Putamen (tissue), 1 donor: ENCODE measurements around the gene NTRK1.

ENCODE experiments used
- DNase-seq: peaks from one replicate; pipeline ENCODE4 v3.0.0-alpha.2; 2016; ENCODE audit warnings: low spot score

The NTRK1 gene

DNA sequence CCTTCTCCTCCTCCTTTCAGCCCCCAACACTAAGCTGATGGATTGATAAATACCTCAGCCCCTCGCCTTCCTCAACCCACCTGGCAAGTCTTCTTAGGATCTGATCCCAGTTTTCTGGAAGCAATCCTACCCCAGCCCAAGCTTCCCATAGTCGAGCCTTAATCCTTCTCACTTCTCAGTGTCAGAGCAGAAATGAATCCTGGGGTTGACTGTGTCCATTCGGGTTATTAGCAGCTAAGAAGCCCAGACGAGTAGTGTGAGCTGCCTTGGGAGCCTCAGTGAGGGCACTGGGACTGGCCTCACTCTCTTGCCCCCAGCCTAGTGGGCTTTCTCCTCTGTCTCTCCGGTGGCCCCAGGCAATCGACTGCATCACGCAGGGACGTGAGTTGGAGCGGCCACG is 20.4 kb downstream of the NTRK1 start:
- no peak for DNase-seq

DNA sequence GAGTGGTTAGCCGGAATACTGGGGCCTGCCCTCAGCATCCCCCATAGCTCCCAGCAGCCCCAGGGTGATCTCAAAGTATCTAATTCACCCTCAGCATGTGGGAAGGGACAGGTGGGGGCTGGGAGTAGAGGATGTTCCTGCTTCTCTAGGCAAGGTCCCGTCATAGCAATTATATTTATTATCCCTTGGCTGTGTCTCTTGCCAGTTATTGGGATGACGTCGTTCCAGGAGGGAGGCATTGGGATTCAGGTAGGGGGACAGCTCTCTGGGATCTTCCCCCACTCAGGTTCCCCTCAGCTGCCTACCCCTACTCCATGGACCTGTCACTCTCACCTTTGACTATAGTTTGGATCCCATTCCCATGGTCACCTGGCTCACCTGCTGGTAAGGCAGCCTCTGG is 21.0 kb downstream of the NTRK1 start:
- no peak for DNase-seq

DNA sequence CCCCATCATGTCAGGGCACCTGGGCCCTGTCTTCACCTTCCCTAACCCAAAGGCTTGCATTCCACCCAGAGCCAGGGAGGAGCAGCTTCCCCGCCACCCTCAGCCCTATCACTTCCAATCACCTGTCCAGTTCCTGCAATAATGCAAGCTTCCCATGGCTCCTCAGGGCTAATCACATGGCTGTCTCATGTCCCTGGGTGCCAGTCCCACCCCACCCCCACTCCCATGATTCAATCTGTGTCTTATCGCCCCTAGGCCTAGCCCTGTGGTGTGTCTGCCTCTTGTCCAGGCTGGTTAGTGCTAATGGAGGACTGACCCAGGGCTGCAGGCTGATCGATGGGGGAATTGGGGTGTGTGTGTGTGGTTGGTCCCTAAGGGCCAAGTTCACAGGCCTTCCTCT is 21.9 kb downstream of the NTRK1 start:
- no peak for DNase-seq

DNA sequence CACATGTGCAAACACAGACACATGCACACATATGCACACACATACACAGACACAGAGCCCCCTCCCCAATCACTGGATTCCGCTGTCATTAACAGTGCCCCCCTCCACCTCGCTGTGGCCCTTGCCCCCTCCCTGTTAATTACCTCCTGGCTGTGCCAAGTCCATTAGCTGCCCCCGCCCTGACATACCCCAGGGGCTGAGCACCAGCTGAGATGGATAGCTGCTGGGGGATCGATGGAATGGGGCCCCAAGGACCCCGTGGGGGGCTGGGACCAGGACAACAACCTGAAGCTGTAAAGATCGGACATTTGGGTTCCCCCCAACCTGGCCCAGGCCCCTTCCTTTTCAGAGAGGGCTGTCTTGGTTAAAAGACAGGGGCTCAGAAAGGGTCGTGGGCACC is 23.3 kb downstream of the NTRK1 start:
- DNase-seq: no peak

DNA sequence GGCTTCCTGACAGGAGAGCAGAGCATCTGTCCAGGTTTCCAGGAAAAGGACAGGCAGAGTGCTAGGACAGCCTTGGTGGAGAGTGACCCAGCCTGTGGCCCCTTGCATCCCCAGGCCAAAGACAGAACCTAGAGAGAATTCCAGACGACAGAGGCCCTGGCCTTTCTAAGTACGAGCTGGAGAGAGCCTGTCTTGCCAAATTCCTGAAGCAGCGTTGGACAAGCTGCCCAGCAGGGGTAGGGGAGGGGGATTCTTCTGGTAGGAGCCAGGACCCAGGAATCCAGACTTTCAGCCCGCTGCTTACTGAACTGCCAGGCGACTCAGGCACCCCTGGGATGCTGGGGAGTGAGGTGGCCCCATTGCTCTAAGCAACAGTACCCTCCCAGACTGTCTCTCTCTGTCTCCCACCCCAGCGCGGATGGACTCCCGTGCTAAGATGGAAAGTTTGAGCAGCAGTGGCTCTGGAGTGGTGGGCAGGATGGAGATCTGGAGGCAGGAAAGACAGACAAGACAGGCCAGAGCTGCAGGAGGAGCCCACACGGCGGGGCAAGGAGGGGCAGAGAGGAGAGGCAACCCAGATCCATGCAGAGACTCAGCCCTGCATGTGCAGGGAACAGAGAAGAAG is 24.0 kb downstream of the NTRK1 start:
- DNase-seq: no peak

DNA sequence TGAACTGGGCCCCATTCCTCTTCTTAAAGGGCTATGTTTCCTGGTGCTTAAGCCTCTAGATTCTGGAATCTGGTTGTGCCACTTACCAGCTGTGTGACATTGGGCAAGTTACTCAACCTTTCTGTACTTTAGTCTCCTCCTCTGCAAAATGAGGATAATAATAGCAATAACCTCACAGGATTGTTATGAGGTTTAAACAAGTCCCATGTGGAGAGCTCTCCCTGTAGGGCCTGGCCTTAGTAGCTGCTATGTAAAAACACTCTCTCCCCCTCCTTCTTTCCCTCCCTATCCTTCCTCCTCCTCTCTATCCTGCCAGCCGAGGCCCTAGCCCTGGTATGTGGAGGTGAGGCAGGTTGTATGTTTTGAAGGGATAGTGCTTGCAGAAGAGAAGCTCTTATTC is 24.6 kb downstream of the NTRK1 start:
- no peak for DNase-seq

DNA sequence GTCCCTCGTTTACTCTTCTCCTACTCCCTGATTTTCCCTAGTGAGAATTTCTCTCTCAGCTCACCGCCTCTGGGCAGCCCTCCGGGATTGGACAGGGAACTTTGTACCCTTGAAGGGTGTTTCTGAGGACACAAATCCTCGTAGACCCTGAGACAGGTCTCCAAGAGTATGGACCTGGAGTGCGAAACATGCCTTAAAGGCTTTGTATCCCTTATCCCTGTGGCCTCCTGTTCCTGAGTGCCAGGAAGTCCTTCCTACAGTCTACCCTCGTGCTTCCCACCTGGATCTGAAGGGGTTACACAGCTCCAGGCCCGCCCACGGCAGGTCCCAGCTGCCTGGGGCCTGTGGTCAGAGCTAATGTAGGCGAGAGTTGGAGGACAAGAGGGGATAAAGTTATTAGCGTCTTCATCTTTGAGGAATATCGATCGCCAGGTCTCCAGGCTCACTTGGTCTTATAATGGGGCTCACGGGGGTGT is 25.3 kb downstream of the NTRK1 start:
- DNase-seq: no peak

DNA sequence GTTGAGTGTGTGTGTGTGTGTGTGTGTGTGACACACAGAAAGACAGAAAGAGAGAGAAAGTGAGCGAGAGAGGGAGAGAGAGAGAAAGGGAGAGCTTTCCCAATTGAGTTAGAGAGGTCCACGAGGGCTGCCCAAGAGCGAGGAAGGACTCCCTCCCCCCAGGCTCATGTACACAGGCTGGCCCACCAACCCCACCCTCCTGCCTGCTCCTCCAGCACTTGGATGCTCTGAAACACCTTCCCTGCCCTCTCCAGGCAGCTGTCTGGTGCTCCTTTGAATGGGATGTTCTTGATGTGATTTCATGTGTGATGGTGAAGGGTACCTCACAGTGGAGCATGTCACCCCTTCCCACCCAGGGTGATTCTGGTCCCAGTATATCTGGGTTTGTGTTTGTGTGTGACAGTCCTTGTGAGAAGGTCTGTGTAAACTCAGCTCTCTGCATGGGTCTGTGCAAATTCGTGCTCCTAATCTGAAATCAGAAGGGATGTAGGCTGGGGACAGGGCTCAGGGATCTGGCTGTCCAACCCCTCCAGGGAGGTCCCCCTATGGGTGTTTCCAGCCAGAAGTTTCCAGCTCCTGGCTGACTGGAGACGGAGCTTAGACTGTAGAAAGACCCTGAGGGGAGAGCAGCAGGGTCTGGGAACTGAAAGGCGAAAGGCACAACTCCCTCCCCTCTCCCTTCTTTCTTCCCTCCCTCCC is 26.1 kb downstream of the NTRK1 start:
- DNase-seq: no peak

DNA sequence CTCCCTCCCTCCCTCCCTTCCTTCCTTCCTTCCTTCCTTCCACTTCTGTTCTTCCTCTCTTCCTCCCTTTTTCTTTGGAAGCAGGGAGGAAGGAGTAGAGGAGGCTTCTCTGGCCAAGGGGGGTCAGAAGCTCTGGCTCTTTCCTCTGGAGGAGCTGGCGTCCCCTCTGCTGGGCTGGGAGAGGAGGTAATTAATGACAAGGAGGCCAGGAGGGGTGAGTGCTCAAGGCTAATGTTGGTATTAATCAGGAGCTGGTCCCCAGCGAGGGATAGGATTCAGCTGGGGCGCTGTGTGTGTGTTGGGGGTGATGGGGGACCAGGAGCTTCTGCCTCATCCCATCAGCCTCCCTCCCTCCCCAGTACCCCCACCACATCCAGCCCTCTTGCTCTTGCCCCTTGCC is 26.7 kb downstream of the NTRK1 start:
- DNase-seq: no peak

DNA sequence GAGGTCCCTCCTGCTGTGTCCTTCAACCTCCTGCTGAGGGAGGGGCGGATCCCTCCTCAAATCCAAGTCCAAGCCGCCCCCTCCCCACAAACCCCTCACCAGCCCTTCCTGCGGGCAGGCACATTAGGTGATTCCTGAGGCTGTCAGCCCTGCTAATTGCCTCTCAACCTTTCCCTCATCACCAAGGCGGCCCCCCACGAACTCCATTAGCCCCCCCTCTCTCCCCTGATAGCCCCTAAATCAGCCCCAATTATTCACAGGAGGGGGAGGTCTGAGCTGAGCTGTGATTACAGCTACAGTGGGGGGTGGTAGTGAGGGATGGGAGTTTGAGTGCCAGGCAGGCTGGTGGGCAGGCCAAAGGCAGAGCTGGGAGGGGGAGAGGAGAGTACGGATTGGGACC is 27.1 kb downstream of the NTRK1 start:
- no peak for DNase-seq

DNA sequence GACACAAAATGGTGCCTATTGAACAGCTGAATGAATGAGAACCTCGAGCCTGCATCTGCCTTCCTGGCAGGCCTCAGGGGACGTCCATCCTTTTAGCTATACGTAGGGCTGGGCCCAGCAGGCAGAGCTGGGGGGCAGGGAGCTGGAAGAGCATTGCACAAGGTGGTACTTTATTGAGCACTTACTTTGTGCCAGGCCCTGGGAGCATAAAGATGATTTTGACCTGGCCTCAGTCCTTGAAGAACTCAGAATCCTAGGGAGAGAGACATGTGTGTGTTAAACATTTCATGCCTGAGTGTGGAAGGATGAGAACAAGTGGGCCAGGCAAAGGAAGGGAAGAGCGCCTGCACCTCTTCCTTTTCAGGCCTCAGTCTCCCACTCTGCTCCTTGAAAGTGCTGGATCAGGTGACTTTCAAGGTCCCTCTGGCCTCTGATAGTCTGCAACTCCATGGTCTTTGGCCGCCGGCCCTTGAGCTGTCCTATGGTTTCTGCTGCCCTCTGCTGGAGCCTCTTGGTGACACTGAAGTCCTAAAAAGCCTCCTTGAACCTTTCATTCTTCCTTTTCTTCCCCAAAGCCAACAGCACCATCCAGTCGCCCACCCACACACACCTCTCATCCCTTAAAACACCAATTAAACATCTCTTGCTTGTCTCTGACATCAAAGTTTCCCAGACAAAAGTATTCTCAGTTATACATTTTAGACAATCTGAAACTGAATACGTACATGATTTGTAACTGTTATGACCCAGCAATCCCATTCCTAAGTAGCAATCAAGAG is 29.3 kb downstream of the NTRK1 start:
- peak; percentile 66 for DNase-seq

DNA sequence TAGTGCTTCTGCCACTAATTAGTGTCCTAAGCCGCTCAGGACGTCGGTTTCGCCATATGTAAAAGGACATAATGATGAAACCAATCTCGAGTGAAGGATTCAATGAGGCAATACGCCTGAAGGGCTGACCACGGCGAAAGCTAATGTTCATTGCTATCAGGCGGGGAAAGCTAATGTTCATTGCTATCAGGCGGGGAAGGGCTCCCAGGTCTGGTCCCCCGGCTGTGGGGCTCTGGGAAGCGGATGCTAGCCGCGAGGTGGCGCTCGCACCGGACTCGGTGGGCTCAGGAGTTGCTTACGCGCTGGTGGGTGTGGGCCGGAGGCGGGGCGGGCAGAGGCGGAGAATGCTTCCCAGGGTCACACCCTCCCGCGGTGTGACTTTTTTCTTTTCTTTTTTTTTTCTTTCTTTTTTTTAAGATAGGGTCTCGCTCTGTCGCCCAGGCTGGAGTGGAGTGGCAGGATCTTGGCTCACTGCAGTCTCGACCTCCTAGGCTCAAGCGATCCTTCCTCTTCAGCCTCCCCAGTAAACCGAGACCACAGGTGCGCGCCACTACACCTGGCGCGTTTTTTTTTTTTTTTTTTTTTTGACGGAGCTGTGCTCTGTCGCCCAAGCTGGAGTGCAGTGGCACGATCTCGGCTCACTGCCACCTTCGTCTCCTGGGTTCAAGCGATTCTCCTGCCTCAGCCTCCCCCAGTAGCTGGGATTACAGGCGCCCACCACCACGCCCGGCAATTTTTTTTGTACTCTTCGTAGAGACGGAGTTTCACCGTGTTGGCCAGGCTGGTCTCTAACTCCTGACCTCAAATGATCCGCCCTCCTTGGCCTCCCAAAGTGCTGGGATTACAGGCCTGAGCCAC is 31.8 kb downstream of the NTRK1 start:
- peak; percentile 50 for DNase-seq

DNA sequence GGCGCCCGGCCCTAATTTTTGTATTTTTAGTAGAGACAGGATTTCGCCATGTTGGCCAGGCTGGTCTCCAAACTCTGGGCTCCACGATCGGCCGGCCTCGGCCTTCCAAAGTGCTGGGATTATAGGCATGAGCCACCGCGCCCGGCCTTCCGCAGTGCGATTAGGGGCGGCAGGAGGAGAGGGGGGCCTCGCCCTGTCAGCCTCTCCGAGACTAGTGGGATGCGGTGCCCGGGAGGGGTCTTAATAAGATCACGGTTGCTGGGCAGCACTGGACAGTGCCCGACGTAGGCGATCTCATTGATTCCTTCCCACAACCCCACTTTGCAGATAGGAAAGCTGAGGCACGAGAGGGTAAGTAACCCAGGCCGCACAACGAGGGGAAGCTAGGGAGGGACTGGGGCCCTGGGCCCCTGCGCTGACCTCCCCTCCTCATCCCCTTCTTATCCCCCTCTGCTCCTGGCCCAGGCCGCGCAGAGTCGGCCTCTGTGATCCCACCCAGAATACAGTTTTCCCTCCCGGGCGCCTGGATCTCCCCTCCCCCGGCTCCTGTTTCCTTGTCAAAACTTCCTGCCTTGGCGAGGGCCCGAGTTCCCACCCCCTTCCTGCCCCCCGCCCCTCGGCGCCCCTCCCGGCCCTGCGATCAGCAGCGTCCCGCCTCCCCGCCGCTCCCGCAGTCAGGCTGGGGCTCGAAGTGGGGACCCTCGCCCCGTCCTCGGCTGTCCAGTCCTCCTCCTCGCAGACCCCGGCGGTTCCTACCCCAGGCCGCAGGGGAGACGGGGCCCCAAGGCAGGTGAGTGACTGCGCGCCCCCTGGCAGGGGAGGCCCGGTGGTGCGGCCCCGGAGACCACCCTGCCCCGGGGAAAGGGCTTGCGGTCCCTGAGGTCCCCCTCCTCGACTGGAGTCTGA is 32.6 kb downstream of the NTRK1 start, which contains the start of gene PEAR1:
Gene PEAR1 (plus strand): TSS at position 671 of the 906 bp plus-strand sequence. CDS start 10,209 bp downstream, outside the sequence.
- no peak for DNase-seq

DNA sequence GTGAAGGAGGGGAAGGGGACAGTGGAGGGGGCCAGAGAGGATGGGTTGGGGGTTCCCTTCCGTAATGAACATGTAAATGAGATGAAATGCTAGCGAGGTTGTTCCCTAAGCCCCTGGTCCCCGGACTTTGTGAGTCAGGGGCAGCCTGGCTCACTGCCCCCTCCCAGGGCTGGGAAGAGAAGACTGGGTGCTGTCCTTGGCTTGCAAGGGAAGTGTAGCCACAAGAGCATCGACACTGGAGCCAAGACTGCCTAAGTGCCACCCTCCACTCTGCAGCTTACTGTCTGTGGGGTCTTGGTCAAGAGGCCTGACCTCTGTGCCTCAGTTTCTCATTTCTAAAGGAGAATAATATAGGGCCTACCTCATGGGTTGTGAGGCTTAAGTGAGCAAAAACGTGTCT is 33.3 kb downstream of the NTRK1 start:
- DNase-seq: no peak

DNA sequence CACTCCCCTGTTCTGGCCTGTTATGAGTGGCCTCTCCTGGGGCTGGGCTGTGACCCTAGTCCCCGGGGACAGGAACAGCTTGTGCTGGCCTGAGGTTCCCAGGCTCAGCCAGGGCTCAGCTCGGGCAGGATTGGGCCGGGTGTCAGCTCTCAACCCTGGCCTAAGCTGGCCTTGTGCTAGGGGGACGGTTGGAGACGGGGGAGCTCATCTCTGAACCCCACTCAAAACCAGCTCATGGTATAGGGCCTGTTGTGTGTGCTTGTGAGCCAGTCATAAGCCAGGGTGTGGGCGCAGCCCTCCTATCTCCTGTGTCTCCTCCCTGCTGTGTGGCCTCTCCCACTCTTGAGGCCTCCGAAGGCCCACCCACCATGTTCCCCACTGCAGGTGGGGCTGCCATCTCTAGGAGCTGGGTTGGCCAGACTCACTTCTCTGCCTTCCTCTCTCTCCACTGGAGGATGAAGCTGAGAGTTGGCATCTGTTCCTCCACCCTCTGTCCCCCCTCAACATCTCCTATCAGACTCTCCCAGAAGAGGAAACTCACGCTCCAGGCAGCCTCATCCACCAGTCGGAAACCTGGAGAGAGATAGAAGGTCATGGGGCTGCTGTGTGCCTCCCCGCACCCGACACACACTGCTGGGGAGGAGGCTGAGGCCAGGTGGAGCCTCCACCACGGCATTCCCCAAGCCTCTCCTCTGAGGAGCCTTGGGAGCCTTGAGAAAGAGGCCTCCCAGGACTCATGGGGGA is 34.2 kb downstream of the NTRK1 start:
- peak; percentile 5 for DNase-seq

DNA sequence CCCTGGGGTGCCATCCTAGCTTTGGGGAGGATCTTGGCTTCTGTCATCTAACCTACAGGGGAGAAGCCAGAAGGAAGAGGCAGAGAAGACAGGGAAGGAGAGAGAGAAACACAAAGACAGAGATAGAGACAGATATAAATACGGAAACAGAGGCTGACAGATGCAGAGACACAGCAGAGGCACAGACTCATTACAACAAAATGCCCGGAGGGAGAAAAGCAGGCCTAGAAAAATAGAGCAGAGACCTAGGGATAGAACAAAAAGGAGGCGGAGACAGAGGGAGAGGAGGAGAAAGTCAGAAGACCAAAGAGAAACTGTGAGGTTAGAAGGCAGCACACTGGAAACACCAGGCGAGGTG is 34.8 kb downstream of the NTRK1 start:
- no peak for DNase-seq

DNA sequence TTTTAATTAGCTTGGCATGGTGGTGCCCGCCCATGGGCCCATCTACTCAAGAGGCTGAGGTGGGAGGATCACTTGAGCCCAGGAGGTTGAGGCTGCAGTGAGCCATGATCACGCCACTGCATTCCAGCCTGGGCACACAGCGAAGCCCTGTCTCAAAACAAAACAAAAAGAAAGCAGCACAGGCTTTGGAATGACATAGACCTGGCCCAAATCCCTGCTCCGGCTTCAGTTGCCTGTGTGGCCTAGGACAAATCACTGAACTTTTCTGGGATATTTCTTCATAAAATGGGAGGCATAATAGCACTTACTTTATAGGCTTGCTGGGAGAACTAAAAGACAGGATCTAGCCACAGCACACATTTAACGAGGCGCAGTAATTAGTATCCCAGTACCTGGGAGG is 35.3 kb downstream of the NTRK1 start:
- DNase-seq: no peak

DNA sequence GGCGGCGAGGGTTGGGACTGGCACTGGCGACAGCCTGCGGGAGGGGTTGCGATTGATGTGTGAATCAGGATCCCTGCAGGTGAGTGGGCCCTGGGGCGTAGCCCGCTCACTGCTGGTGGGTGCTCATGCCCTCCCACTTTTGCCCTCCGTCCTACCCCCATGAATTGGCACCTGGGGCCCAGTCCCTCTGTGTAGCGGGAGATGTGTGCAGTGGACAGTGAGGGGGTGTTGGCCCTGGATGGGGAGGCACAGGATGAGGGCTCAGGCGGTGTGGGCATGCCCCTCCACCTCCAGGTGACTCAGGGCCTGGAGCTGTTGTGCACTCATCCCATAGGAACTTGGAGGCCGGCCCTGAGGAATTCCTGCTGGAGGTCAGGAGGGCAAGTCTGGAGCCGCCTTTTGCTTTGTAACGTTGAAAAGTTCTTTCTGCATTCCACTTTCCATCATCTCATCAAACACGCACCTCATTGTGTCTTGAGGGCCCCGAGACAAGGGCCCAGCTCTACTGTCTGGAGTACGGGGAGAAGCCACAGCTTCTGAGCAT is 35.9 kb downstream of the NTRK1 start:
- no peak for DNase-seq

DNA sequence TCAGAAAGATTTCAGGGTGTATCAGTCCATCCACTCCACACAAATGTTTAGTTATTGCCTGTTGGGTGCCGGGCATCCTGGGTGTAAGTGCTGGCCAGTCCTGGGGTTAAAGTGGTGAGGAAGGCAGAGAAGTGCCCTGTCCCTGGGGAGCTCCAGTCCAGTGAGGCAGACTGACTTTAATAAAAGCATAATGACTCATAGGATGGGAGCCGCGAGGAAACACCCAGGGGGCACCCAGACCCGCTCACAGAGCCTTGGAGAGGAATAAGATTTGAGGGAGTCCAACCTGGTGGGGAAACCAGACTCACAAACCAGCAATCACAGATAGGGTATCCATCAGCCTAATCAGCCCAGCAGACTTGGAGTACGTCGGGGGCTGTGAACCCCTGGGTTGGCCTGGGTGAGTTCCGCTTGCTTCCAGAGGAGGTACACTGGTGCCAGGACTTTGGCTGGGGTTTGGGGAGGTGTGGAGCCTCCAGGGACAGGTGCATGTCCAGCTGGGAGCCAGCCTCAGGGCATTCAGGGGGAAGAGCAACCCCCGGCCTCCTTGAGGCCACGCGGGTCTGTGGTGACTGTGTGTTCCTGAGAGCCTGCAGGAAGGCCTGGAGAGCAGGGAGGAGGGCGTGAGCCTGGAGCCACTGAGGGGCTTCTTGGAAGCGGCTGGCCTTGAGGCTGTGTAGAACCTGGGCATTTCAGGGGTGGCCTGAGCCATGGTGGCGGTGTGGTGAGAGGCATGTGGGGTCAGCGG is 36.6 kb downstream of the NTRK1 start:
- no peak for DNase-seq
